ENCODE measurements around the gene NANS.

Gene NANS

GRCh38 chr9:98037357-98037756 is 19.2 kb upstream of the NANS start:
- Histone ChIP-seq H3K36me3 (ENCODE audit: control insufficient read depth in 2 of 2, insufficient read depth in 2 of 2, low read length in 2 of 2) (no peaks in the 10 kb centered on the region), H3K4me3 (ENCODE audit: low read length in 2 of 2) (no peak overlapping the region), H3K27ac (ENCODE audit: low read depth in 2 of 2, low read length in 2 of 2) (no peak overlapping the region), H3K4me1 (ENCODE audit: control insufficient read depth in 2 of 2, insufficient read depth in 2 of 2, low read length in 2 of 2) (peaks cover 3 to 10% of the 10 kb centered on the region in 2 donors), H3K27me3 (ENCODE audit: control insufficient read depth in 2 of 2, insufficient read depth in 2 of 2, low read length in 2 of 2) (no peaks in the 10 kb centered on the region), H3K9ac (ENCODE audit: low read depth in 1 of 2, low read length in 2 of 2) (no peak overlapping the region), H3K9me3 (ENCODE audit: control insufficient read depth in 2 of 2, low read length in 2 of 2) (no peaks in the 10 kb centered on the region)

- Histone ChIP-seq H3K36me3 (ENCODE audit: control insufficient read depth in 2 of 2, insufficient read depth in 2 of 2, low read length in 2 of 2) (no peaks in the 10 kb centered on the region), H3K9ac (ENCODE audit: low read depth in 1 of 2, low read length in 2 of 2) (no peak overlapping the region), H3K27ac (ENCODE audit: low read depth in 2 of 2, low read length in 2 of 2) (no peak overlapping the region), H3K27me3 (ENCODE audit: control insufficient read depth in 2 of 2, insufficient read depth in 2 of 2, low read length in 2 of 2) (no peaks in the 10 kb centered on the region), H3K4me3 (ENCODE audit: low read length in 2 of 2) (no peak overlapping the region), H3K4me1 (ENCODE audit: control insufficient read depth in 2 of 2, insufficient read depth in 2 of 2, low read length in 2 of 2) (peaks cover 3 to 10% of the 10 kb centered on the region in 2 donors), H3K9me3 (ENCODE audit: control insufficient read depth in 2 of 2, low read length in 2 of 2) (no peaks in the 10 kb centered on the region)
These were observed 17.6 kb upstream of the NANS start for GRCh38 chr9:98038958-98039357.

GRCh38 chr9:98039607-98040017 is 16.9 kb upstream of the NANS start:
- H3K27me3 ChIP-seq (ENCODE audit: control insufficient read depth in 2 of 2, insufficient read depth in 2 of 2, low read length in 2 of 2), result no peaks in the 10 kb centered on the region
- no peak overlapping the region for H3K27ac ChIP-seq (ENCODE audit: low read depth in 2 of 2, low read length in 2 of 2)
- no peak overlapping the region for H3K9ac ChIP-seq (ENCODE audit: low read depth in 1 of 2, low read length in 2 of 2)
- peak overlapping the region in 1 of 2 donors; percentile 13 for H3K4me3 ChIP-seq (ENCODE audit: low read length in 2 of 2)
- H3K4me1 ChIP-seq (ENCODE audit: control insufficient read depth in 2 of 2, insufficient read depth in 2 of 2, low read length in 2 of 2), result peaks cover 1 to 10% of the 10 kb centered on the region in 2 donors
- H3K9me3 ChIP-seq (ENCODE audit: control insufficient read depth in 2 of 2, low read length in 2 of 2), result no peaks in the 10 kb centered on the region
- no peaks in the 10 kb centered on the region for H3K36me3 ChIP-seq (ENCODE audit: control insufficient read depth in 2 of 2, insufficient read depth in 2 of 2, low read length in 2 of 2)

GRCh38 chr9:98040212-98040611 is 16.3 kb upstream of the NANS start:
- Histone ChIP-seq H3K4me1 (ENCODE audit: control insufficient read depth in 2 of 2, insufficient read depth in 2 of 2, low read length in 2 of 2) (peaks cover 0 to 10% of the 10 kb centered on the region in 2 donors), H3K27me3 (ENCODE audit: control insufficient read depth in 2 of 2, insufficient read depth in 2 of 2, low read length in 2 of 2) (no peaks in the 10 kb centered on the region), H3K9ac (ENCODE audit: low read depth in 1 of 2, low read length in 2 of 2) (no peak overlapping the region), H3K27ac (ENCODE audit: low read depth in 2 of 2, low read length in 2 of 2) (no peak overlapping the region), H3K36me3 (ENCODE audit: control insufficient read depth in 2 of 2, insufficient read depth in 2 of 2, low read length in 2 of 2) (no peaks in the 10 kb centered on the region), H3K9me3 (ENCODE audit: control insufficient read depth in 2 of 2, low read length in 2 of 2) (no peaks in the 10 kb centered on the region), H3K4me3 (ENCODE audit: low read length in 2 of 2) (no peak overlapping the region)

- Histone ChIP-seq H3K4me1 (ENCODE audit: control insufficient read depth in 2 of 2, insufficient read depth in 2 of 2, low read length in 2 of 2) (peaks cover 0 to 3% of the 10 kb centered on the region in 2 donors), H3K27ac (ENCODE audit: low read depth in 2 of 2, low read length in 2 of 2) (no peak overlapping the region), H3K9ac (ENCODE audit: low read depth in 1 of 2, low read length in 2 of 2) (no peak overlapping the region), H3K4me3 (ENCODE audit: low read length in 2 of 2) (no peak overlapping the region), H3K9me3 (ENCODE audit: control insufficient read depth in 2 of 2, low read length in 2 of 2) (no peaks in the 10 kb centered on the region), H3K27me3 (ENCODE audit: control insufficient read depth in 2 of 2, insufficient read depth in 2 of 2, low read length in 2 of 2) (no peaks in the 10 kb centered on the region), H3K36me3 (ENCODE audit: control insufficient read depth in 2 of 2, insufficient read depth in 2 of 2, low read length in 2 of 2) (no peaks in the 10 kb centered on the region)
These were observed 12.6 kb upstream of the NANS start for GRCh38 chr9:98043915-98044314.

GRCh38 chr9:98045234-98046179 is 11.0 kb upstream of the NANS start:
- no peaks in the 10 kb centered on the region for H3K36me3 ChIP-seq (ENCODE audit: control insufficient read depth in 2 of 2, insufficient read depth in 2 of 2, low read length in 2 of 2)
- peak overlapping the region in 1 of 2 donors; percentile 66 for H3K4me3 ChIP-seq (ENCODE audit: low read length in 2 of 2)
- no peak overlapping the region for H3K9ac ChIP-seq (ENCODE audit: low read depth in 1 of 2, low read length in 2 of 2)
- no peaks in the 10 kb centered on the region for H3K27me3 ChIP-seq (ENCODE audit: control insufficient read depth in 2 of 2, insufficient read depth in 2 of 2, low read length in 2 of 2)
- no peak overlapping the region for H3K27ac ChIP-seq (ENCODE audit: low read depth in 2 of 2, low read length in 2 of 2)
- no peaks in the 10 kb centered on the region for H3K4me1 ChIP-seq (ENCODE audit: control insufficient read depth in 2 of 2, insufficient read depth in 2 of 2, low read length in 2 of 2)
- no peaks in the 10 kb centered on the region for H3K9me3 ChIP-seq (ENCODE audit: control insufficient read depth in 2 of 2, low read length in 2 of 2)

GRCh38 chr9:98046180-98046543 is 10.4 kb upstream of the NANS start:
- H3K36me3 ChIP-seq (ENCODE audit: control insufficient read depth in 2 of 2, insufficient read depth in 2 of 2, low read length in 2 of 2), result no peaks in the 10 kb centered on the region
- H3K27ac ChIP-seq (ENCODE audit: low read depth in 2 of 2, low read length in 2 of 2), result no peak overlapping the region
- peak overlapping the region in 1 of 2 donors; percentile 66 for H3K4me3 ChIP-seq (ENCODE audit: low read length in 2 of 2)

GRCh38 chr9:98047002-98047401 is 9.5 kb upstream of the NANS start:
- Histone ChIP-seq H3K9me3 (ENCODE audit: control insufficient read depth in 2 of 2, low read length in 2 of 2) (no peaks in the 10 kb centered on the region), H3K9ac (ENCODE audit: low read depth in 1 of 2, low read length in 2 of 2) (no peak overlapping the region), H3K4me3 (ENCODE audit: low read length in 2 of 2) (no peak overlapping the region), H3K27ac (ENCODE audit: low read depth in 2 of 2, low read length in 2 of 2) (no peak overlapping the region), H3K27me3 (ENCODE audit: control insufficient read depth in 2 of 2, insufficient read depth in 2 of 2, low read length in 2 of 2) (no peaks in the 10 kb centered on the region), H3K4me1 (ENCODE audit: control insufficient read depth in 2 of 2, insufficient read depth in 2 of 2, low read length in 2 of 2) (no peaks in the 10 kb centered on the region), H3K36me3 (ENCODE audit: control insufficient read depth in 2 of 2, insufficient read depth in 2 of 2, low read length in 2 of 2) (no peaks in the 10 kb centered on the region)

More at GRCh38 chr9:98046180-98046543, 10.4 kb upstream of the NANS start:
- Histone ChIP-seq H3K4me1 (ENCODE audit: control insufficient read depth in 2 of 2, insufficient read depth in 2 of 2, low read length in 2 of 2) (no peaks in the 10 kb centered on the region), H3K9me3 (ENCODE audit: control insufficient read depth in 2 of 2, low read length in 2 of 2) (no peaks in the 10 kb centered on the region), H3K9ac (ENCODE audit: low read depth in 1 of 2, low read length in 2 of 2) (no peak overlapping the region), H3K27me3 (ENCODE audit: control insufficient read depth in 2 of 2, insufficient read depth in 2 of 2, low read length in 2 of 2) (no peaks in the 10 kb centered on the region)

GRCh38 chr9:98049288-98050072 is 7.1 kb upstream of the NANS start:
- Histone ChIP-seq H3K27ac (ENCODE audit: low read depth in 2 of 2, low read length in 2 of 2) (no peak overlapping the region), H3K4me3 (ENCODE audit: low read length in 2 of 2) (no peak overlapping the region), H3K27me3 (ENCODE audit: control insufficient read depth in 2 of 2, insufficient read depth in 2 of 2, low read length in 2 of 2) (no peaks in the 10 kb centered on the region), H3K9me3 (ENCODE audit: control insufficient read depth in 2 of 2, low read length in 2 of 2) (no peaks in the 10 kb centered on the region), H3K36me3 (ENCODE audit: control insufficient read depth in 2 of 2, insufficient read depth in 2 of 2, low read length in 2 of 2) (no peaks in the 10 kb centered on the region), H3K9ac (ENCODE audit: low read depth in 1 of 2, low read length in 2 of 2) (no peak overlapping the region), H3K4me1 (ENCODE audit: control insufficient read depth in 2 of 2, insufficient read depth in 2 of 2, low read length in 2 of 2) (no peaks in the 10 kb centered on the region)

- Histone ChIP-seq H3K36me3 (ENCODE audit: control insufficient read depth in 2 of 2, insufficient read depth in 2 of 2, low read length in 2 of 2) (no peaks in the 10 kb centered on the region), H3K4me1 (ENCODE audit: control insufficient read depth in 2 of 2, insufficient read depth in 2 of 2, low read length in 2 of 2) (no peaks in the 10 kb centered on the region), H3K9me3 (ENCODE audit: control insufficient read depth in 2 of 2, low read length in 2 of 2) (no peaks in the 10 kb centered on the region), H3K9ac (ENCODE audit: low read depth in 1 of 2, low read length in 2 of 2) (no peak overlapping the region), H3K4me3 (ENCODE audit: low read length in 2 of 2) (no peak overlapping the region), H3K27me3 (ENCODE audit: control insufficient read depth in 2 of 2, insufficient read depth in 2 of 2, low read length in 2 of 2) (no peaks in the 10 kb centered on the region), H3K27ac (ENCODE audit: low read depth in 2 of 2, low read length in 2 of 2) (no peak overlapping the region)
These were observed 6.2 kb upstream of the NANS start for GRCh38 chr9:98050351-98050750.

All from mucosa of rectum (tissue), 2 donors.